Muscle layer of duodenum (tissue), 2 donors: ENCODE measurements around the gene NSMF.

ENCODE experiments used
- H3K27ac ChIP-seq: one replicate; pipeline ENCODE4 v1.7.0; 2013; ENCODE audit warnings: mild to moderate bottlenecking, low read length
- H3K27me3 ChIP-seq: one replicate; pipeline ENCODE4 v1.7.0; 2013; ENCODE audit warnings: low read depth, mild to moderate bottlenecking, control low read depth, low read length
- H3K36me3 ChIP-seq, 2 donors: one replicate each; pipeline ENCODE4 v1.7.0; 2013; ENCODE audit warnings: low read length in 2 of 2, control low read depth in 1 of 2, mild to moderate bottlenecking in 1 of 2; ENCODE audit not compliant: insufficient read depth in 2 of 2, control insufficient read depth in 1 of 2
- H3K4me1 ChIP-seq, 2 donors: one replicate each; pipeline ENCODE4 v1.7.0; 2013; ENCODE audit warnings: low read length in 2 of 2, mild to moderate bottlenecking in 2 of 2, control low read depth in 1 of 2, moderate library complexity in 1 of 2; ENCODE audit not compliant: insufficient read depth in 2 of 2, control insufficient read depth in 1 of 2
- H3K4me3 ChIP-seq, 2 donors: one replicate each; pipeline ENCODE4 v1.7.0; 2013; ENCODE audit warnings: low read length in 2 of 2, low read depth in 1 of 2, mild to moderate bottlenecking in 1 of 2
- H3K9me3 ChIP-seq, 2 donors: one replicate each; pipeline ENCODE4 v1.7.0; 2013; ENCODE audit warnings: low read length in 2 of 2, control low read depth in 1 of 2, mild to moderate bottlenecking in 1 of 2; ENCODE audit not compliant: control insufficient read depth in 1 of 2
- donor health status: healthy.

NSMF gene

GRCh38 chr9:137498720-137499150 is 39.6 kb upstream of the NSMF start:
- Histone ChIP-seq H3K9me3 (no peaks in the 10 kb centered on the region), H3K4me1 (no peaks in the 10 kb centered on the region), H3K27me3 (no peaks in the 10 kb centered on the region), H3K27ac (no peak overlapping the region), H3K36me3 (no peaks in the 10 kb centered on the region), H3K4me3 (no peak overlapping the region)

- Histone ChIP-seq H3K9me3 (no peaks in the 10 kb centered on the region), H3K27me3 (no peaks in the 10 kb centered on the region), H3K36me3 (no peaks in the 10 kb centered on the region)
Measured at GRCh38 chr9:137497921-137498719, 39.0 kb upstream of the NSMF start.

GRCh38 chr9:137496601-137497375 is 37.7 kb upstream of the NSMF start:
- Histone ChIP-seq H3K4me3 (no peak overlapping the region), H3K9me3 (no peaks in the 10 kb centered on the region), H3K27me3 (no peaks in the 10 kb centered on the region), H3K36me3 (no peaks in the 10 kb centered on the region), H3K4me1 (no peaks in the 10 kb centered on the region), H3K27ac (no peak overlapping the region)

More at GRCh38 chr9:137497921-137498719, 39.0 kb upstream of the NSMF start:
- Histone ChIP-seq H3K27ac (no peak overlapping the region), H3K4me3 (no peak overlapping the region), H3K4me1 (no peaks in the 10 kb centered on the region)

GRCh38 chr9:137494550-137495351 is 35.6 kb upstream of the NSMF start:
- H3K36me3 ChIP-seq: peaks cover 0 to 4% of the 10 kb centered on the region in 2 donors
- H3K9me3 ChIP-seq: no peaks in the 10 kb centered on the region
- no peak overlapping the region for H3K4me3 ChIP-seq
- no peak overlapping the region for H3K27ac ChIP-seq
- H3K4me1 ChIP-seq: no peaks in the 10 kb centered on the region
- H3K27me3 ChIP-seq: no peaks in the 10 kb centered on the region

- Histone ChIP-seq H3K27ac (no peak overlapping the region), H3K9me3 (no peaks in the 10 kb centered on the region), H3K4me3 (no peak overlapping the region), H3K27me3 (no peaks in the 10 kb centered on the region), H3K4me1 (no peaks in the 10 kb centered on the region), H3K36me3 (peaks cover 0 to 4% of the 10 kb centered on the region in 2 donors)
Measured at GRCh38 chr9:137494104-137494544, 35.0 kb upstream of the NSMF start.

- Histone ChIP-seq H3K27ac (no peak overlapping the region), H3K9me3 (no peaks in the 10 kb centered on the region)
Measured at GRCh38 chr9:137493364-137494103, 34.4 kb upstream of the NSMF start.

GRCh38 chr9:137492464-137493363 is 33.6 kb upstream of the NSMF start:
- Histone ChIP-seq H3K4me3 (no peak overlapping the region), H3K27ac (no peak overlapping the region), H3K36me3 (peaks cover 3 to 4% of the 10 kb centered on the region in 2 donors), H3K4me1 (no peaks in the 10 kb centered on the region), H3K27me3 (no peaks in the 10 kb centered on the region), H3K9me3 (no peaks in the 10 kb centered on the region)

More at GRCh38 chr9:137493364-137494103, 34.4 kb upstream of the NSMF start:
- H3K27me3 ChIP-seq: no peaks in the 10 kb centered on the region
- H3K36me3 ChIP-seq: peaks cover 0 to 4% of the 10 kb centered on the region in 2 donors
- no peak overlapping the region for H3K4me3 ChIP-seq
- no peaks in the 10 kb centered on the region for H3K4me1 ChIP-seq

- H3K9me3 ChIP-seq: no peaks in the 10 kb centered on the region
- no peaks in the 10 kb centered on the region for H3K27me3 ChIP-seq
- H3K36me3 ChIP-seq: peaks cover 4 to 8% of the 10 kb centered on the region in 2 donors
- H3K4me1 ChIP-seq: no peaks in the 10 kb centered on the region
- H3K4me3 ChIP-seq: no peak overlapping the region
- no peak overlapping the region for H3K27ac ChIP-seq
Measured at GRCh38 chr9:137491735-137492432, 32.8 kb upstream of the NSMF start.

- H3K27ac ChIP-seq: no peak overlapping the region
- H3K36me3 ChIP-seq: peaks cover 4 to 8% of the 10 kb centered on the region in 2 donors
- H3K9me3 ChIP-seq: no peaks in the 10 kb centered on the region
- H3K27me3 ChIP-seq: no peaks in the 10 kb centered on the region
- no peak overlapping the region for H3K4me3 ChIP-seq
- no peaks in the 10 kb centered on the region for H3K4me1 ChIP-seq
Measured at GRCh38 chr9:137490532-137491186, 31.5 kb upstream of the NSMF start.
